H1 (cell line): ENCODE measurements around the gene CAP2. TPM values are rescaled to one million over a fixed set of nuclear protein-coding genes. Genes with fewer than 3 reads are reported as not detected.

ENCODE experiments used
- CTCF ChIA-PET: fragments of 300-600 bp; sonication (Branson Sonifier 250); formaldehyde crosslinking; loops from one replicate; lab custom pipeline; 2021; ENCODE audit not compliant: partially characterized antibody; lab: Charles Lee
- POLR2A ChIA-PET: fragments of 300-600 bp; sonication (Branson Sonifier 250); formaldehyde crosslinking; loops from one replicate; lab custom pipeline; 2021; ENCODE audit warnings: inconsistent platforms; ENCODE audit not compliant: partially characterized antibody; lab: Charles Lee
- DNase-seq, 2 experiments: peaks; one replicate each; pipeline versions ENCODE4 v3.0.0 to v3.0.0-alpha.2; 2010 to 2022; ENCODE audit warnings: low spot score in 2 of 2, low read depth in 1 of 2, mixed read lengths in 1 of 2
- FAIRE-seq: peaks from 2 replicates; lab custom pipeline; 2011; peaks lifted over from hg19 to GRCh38; lab: Jason Lieb, UNC
- H2AFZ ChIP-seq: 2 replicates; pipeline ENCODE4 v1.8.1; 2012; ENCODE audit warnings: low read length, inconsistent platforms
- H2AK5ac ChIP-seq: 2 replicates; pipeline ENCODE4 v1.6.1; 2013; ENCODE audit warnings: low read depth, low read length
- H2BK120ac ChIP-seq: replicated peaks from 2 replicates; pipeline ENCODE3; 2013; ENCODE audit warnings: low read depth, low read length, inconsistent platforms
- H2BK12ac ChIP-seq: 2 replicates; pipeline ENCODE4 v1.6.1; 2013; ENCODE audit warnings: low read depth, low read length
- H2BK15ac ChIP-seq: 2 replicates; pipeline ENCODE4 v1.6.1; 2013; ENCODE audit warnings: low read length
- H2BK20ac ChIP-seq: 2 replicates; pipeline ENCODE4 v1.6.1; 2013; ENCODE audit warnings: low read length
- H2BK5ac ChIP-seq: 2 replicates; pipeline ENCODE4 v1.6.1; 2013; ENCODE audit warnings: low read depth, low read length
- H3K14ac ChIP-seq: 2 replicates; pipeline ENCODE4 v1.6.1; 2013; ENCODE audit warnings: inconsistent platforms; ENCODE audit not compliant: insufficient read length
- H3K18ac ChIP-seq: 2 replicates; pipeline ENCODE4 v1.6.1; 2013; ENCODE audit warnings: low read length; ENCODE audit errors: extremely low read depth
- H3K23ac ChIP-seq: 2 replicates; pipeline ENCODE4 v1.6.1; 2013; ENCODE audit warnings: inconsistent platforms; ENCODE audit not compliant: insufficient read length
- H3K23me2 ChIP-seq: 2 replicates; pipeline ENCODE4 v1.6.1; 2013; ENCODE audit warnings: low read depth, low read length
- H3K27ac ChIP-seq: 2 replicates; pipeline ENCODE4 v1.6.1; 2011; ENCODE audit warnings: low read depth, low read length, inconsistent platforms
- H3K27me3 ChIP-seq, 4 experiments: replicated peaks in 1 of 4; 1 replicate in 1 of 4; 2 replicates in 3 of 4; pipeline versions ENCODE4 v1.6.1 to v1.8.1; 2011 to 2013; ENCODE audit warnings: low read length in 3 of 4, mild to moderate bottlenecking in 3 of 4, inconsistent platforms in 2 of 4, mixed read lengths in 2 of 4, moderate library complexity in 1 of 4; ENCODE audit not compliant: control insufficient read depth in 3 of 4, insufficient read depth in 3 of 4; ENCODE audit errors: extremely low read depth in 1 of 4
- H3K36me3 ChIP-seq, 4 experiments: 2 replicates each; pipeline versions ENCODE4 v1.6.1 to v1.8.1; 2011 to 2013; ENCODE audit warnings: mild to moderate bottlenecking in 4 of 4, low read length in 3 of 4, moderate library complexity in 2 of 4, control low read depth in 1 of 4, inconsistent platforms in 1 of 4; ENCODE audit not compliant: insufficient read depth in 4 of 4, control insufficient read depth in 2 of 4
- H3K4ac ChIP-seq: replicated peaks from 2 replicates; pipeline ENCODE3; 2013; ENCODE audit warnings: low read length, low read depth, mixed read lengths, inconsistent platforms; ENCODE audit not compliant: insufficient read length
- H3K4me1 ChIP-seq, 4 experiments: replicated peaks in 1 of 4; 1 replicate in 1 of 4; 2 replicates in 3 of 4; pipeline versions ENCODE4 v1.6.1 to v1.8.1; 2011 to 2013; ENCODE audit warnings: low read length in 3 of 4, inconsistent platforms in 2 of 4, mixed read lengths in 1 of 4; ENCODE audit not compliant: insufficient read depth in 4 of 4, control insufficient read depth in 3 of 4
- H3K4me2 ChIP-seq, 2 experiments: 2 replicates each; pipeline versions ENCODE4 v1.6.1 to v1.8.1; 2011 to 2013; ENCODE audit warnings: low read depth in 2 of 2, low read length in 2 of 2, control low read depth in 1 of 2, inconsistent platforms in 1 of 2, mild to moderate bottlenecking in 1 of 2; ENCODE audit not compliant: insufficient read depth in 1 of 2
- H3K4me3 ChIP-seq, 4 experiments: fragments of 200-600, 300-600 bp in 1 of 4; sonication (generic), shearing (Covaris generic), sonication (Bioruptor Twin) in 1 of 4; 2 replicates each; pipeline versions ENCODE4 v1.5.1 to v1.8.1; 2011 to 2016; ENCODE audit warnings: low read length in 4 of 4, low read depth in 3 of 4, control low read depth in 2 of 4, inconsistent platforms in 2 of 4, mild to moderate bottlenecking in 2 of 4, mixed read lengths in 1 of 4, moderate library complexity in 1 of 4; ENCODE audit not compliant: insufficient read depth in 2 of 4; ENCODE audit errors: extremely low read depth in 1 of 4
- H3K56ac ChIP-seq: replicated peaks from 2 replicates; pipeline ENCODE3; 2013; ENCODE audit warnings: low read depth, mild to moderate bottlenecking, mixed read lengths, low read length, inconsistent platforms; ENCODE audit not compliant: insufficient read length
- H3K79me1 ChIP-seq: 2 replicates; pipeline ENCODE4 v1.6.1; 2013; ENCODE audit warnings: low read depth, low read length, control low read depth
- H3K79me2 ChIP-seq, 2 experiments: 2 replicates each; pipeline versions ENCODE4 v1.6.1 to v1.8.1; 2012 to 2013; ENCODE audit warnings: low read length in 2 of 2, mild to moderate bottlenecking in 2 of 2, inconsistent platforms in 1 of 2; ENCODE audit not compliant: insufficient read depth in 2 of 2, control insufficient read depth in 1 of 2
- H3K9ac ChIP-seq, 4 experiments: replicated peaks in 1 of 4; 1 replicate in 1 of 4; 2 replicates in 3 of 4; pipeline versions ENCODE4 v1.6.1 to v1.8.1; 2011 to 2013; ENCODE audit warnings: low read depth in 3 of 4, low read length in 3 of 4, control low read depth in 2 of 4, mild to moderate bottlenecking in 2 of 4, moderate library complexity in 2 of 4, inconsistent platforms in 1 of 4; ENCODE audit errors: extremely low read depth in 1 of 4
- H3K9me3 ChIP-seq, 2 experiments: 2 replicates each; pipeline versions ENCODE4 v1.6.1 to v1.8.1; 2012 to 2013; ENCODE audit warnings: mild to moderate bottlenecking in 2 of 2, moderate library complexity in 2 of 2, control low read depth in 1 of 2, inconsistent platforms in 1 of 2, low read depth in 1 of 2, low read length in 1 of 2, mixed read lengths in 1 of 2; ENCODE audit not compliant: insufficient read depth in 2 of 2
- H4K20me1 ChIP-seq, 2 experiments: replicated peaks in 1 of 2; 2 replicates each; pipeline versions ENCODE3 to v1.8.1; 2011 to 2013; ENCODE audit warnings: inconsistent platforms in 2 of 2, low read length in 2 of 2, mild to moderate bottlenecking in 1 of 2; ENCODE audit not compliant: insufficient read depth in 2 of 2, control insufficient read depth in 1 of 2
- H4K5ac ChIP-seq: 2 replicates; pipeline ENCODE4 v1.6.1; 2013; ENCODE audit warnings: low read length, low read depth, mixed read lengths, inconsistent platforms; ENCODE audit not compliant: insufficient read length
- H4K8ac ChIP-seq: 2 replicates; pipeline ENCODE4 v1.8.0; 2013; ENCODE audit warnings: mild to moderate bottlenecking, moderate library complexity, low read length, inconsistent platforms; ENCODE audit not compliant: insufficient read depth; ENCODE audit errors: extremely low read depth
- H4K91ac ChIP-seq: replicated peaks from 2 replicates; pipeline ENCODE3; 2013; ENCODE audit warnings: low read length, mixed read lengths, inconsistent platforms; ENCODE audit not compliant: insufficient read length
- CEBPB ChIP-seq: IDR thresholded peaks from 2 replicates; pipeline ENCODE4 v1.6.1; 2012; ENCODE audit warnings: low read depth, low read length
- CTBP2 ChIP-seq: IDR thresholded peaks from 2 replicates; pipeline ENCODE4 v1.7.0; 2011; ENCODE audit warnings: borderline replicate concordance, mild to moderate bottlenecking, moderate library complexity, mixed read lengths, low read length; ENCODE audit not compliant: insufficient read depth, insufficient read length
- ZNF274 ChIP-seq: IDR thresholded peaks from 2 replicates; pipeline ENCODE4 v1.7.0; 2012; ENCODE audit warnings: low read length, borderline replicate concordance; ENCODE audit errors: extremely low read depth
- whole genome bisulfite sequencing, 2 experiments: shearing (Covaris generic) in 1 of 2; methylation state at CpG; one replicate each; pipeline versions ENCODE4 v1.1.6 to v1.1.7; 2013 to 2015; ENCODE audit warnings: low lambda C conversion rate in 2 of 2, mixed read lengths in 2 of 2, inconsistent platforms in 1 of 2, low coverage in 1 of 2, missing lambda C conversion rate in 1 of 2; ENCODE audit not compliant: insufficient replicate concordance in 2 of 2, insufficient coverage in 1 of 2, insufficient read length in 1 of 2; ENCODE audit errors: extremely low coverage in 1 of 2, missing lambda C conversion rate in 1 of 2; 5-methylcytosine and 5-hydroxymethylcytosine counted together
- polyA plus RNA-seq, 7 experiments: library from polyadenylated mRNA; depleted of rRNA in 3 of 7; stranded (reverse) in 5 of 7; unstranded in 2 of 7; fragments of >200 nt in 5 of 7; fragments of 200-250 nt in 2 of 7; gene quantifications; 1 replicate in 5 of 7; 2 replicates in 1 of 7; 4 replicates in 1 of 7; pipeline versions ENCODE4 v1.2.1 to v1.2.3, GENCODE V29; 2011 to 2013; ENCODE audit warnings: missing spikeins in 2 of 7, mixed read lengths in 2 of 7
- total RNA-seq: library from RNA; stranded (reverse); fragmentation: NEBNext Ultra II Directional; extraction: Animal tissue kit (Norgen Biotek cat#: 25700); gene quantifications from 2 replicates; pipeline ENCODE4 v1.2.1, GENCODE V29; 2021

The CAP2 gene
- total and polyA plus RNA-seq, 2 of the 8 experiments (the other 6 are each of a cell fraction or from before 2014, with no cell fraction given) = 7.2 to 10.0 TPM

DNA sequence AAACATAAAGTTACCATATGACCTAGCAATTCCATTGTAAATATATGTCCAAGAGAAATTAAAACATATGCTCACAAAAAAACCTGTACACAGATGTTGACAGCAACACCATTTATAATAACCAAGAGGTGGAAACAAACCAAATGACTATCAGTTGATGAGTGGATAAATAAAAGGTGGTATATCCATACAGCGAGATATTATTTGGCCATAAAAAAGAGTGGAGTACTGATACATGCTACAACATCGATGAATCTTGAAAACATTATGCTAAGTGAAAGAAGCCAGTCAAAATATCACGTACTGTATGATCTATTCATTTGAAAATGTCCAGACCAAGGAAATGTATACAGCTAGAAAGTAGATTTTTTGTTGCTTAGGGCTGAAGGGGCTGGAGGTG, 2.9 kb downstream of the CAP2 start:
- H3K9ac ChIP-seq = no peak overlapping the region
- no peak overlapping the region for H2BK120ac ChIP-seq
- H2BK20ac ChIP-seq = no peak overlapping the region
- H3K23me2 ChIP-seq = peaks cover 7% of the 10 kb centered on the region
- no peak for DNase-seq
- H3K9me3 ChIP-seq = 0 out of 4 replicates have a peak, but pooled peaks cover 0 to 5% of the 10 kb centered on the region in 2 experiments
- no peak overlapping the region for H2BK15ac ChIP-seq
- no peak overlapping the region for H3K4ac ChIP-seq
- H3K18ac ChIP-seq = no peak overlapping the region
- no peak overlapping the region for H3K23ac ChIP-seq
- no peak overlapping the region for H3K27ac ChIP-seq
- H3K14ac ChIP-seq = no peak overlapping the region
- FAIRE-seq = no peak
- no peak overlapping the region for H2BK5ac ChIP-seq
- no peak overlapping the region for H3K56ac ChIP-seq
- 92% methylated on average over 3 of the region's 3 CpGs; no CpG with 5 or more reads in 1 of the 2 experiments for WGBS, 2 experiments
- no peaks in the 10 kb centered on the region for H3K79me1 ChIP-seq
- no peak overlapping the region for H4K8ac ChIP-seq
- H2AFZ ChIP-seq = no peak overlapping the region
- no peaks in the 10 kb centered on the region for H4K20me1 ChIP-seq
- H3K4me2 ChIP-seq = no peak overlapping the region
- peaks cover 0 to 3% (median 0%) of the 10 kb centered on the region in 4 experiments; a peak in 2 of 8 replicates for H3K36me3 ChIP-seq
- H3K4me3 ChIP-seq = no peak overlapping the region
- TF ChIP-seq CEBPB = no peak
- TF ChIP-seq CTBP2 = no peak
- no peak for TF ChIP-seq ZNF274
- TF ChIP-seq, all 59 proteins: peak for 0
- Histone ChIP-seq H2AK5ac (no peak overlapping the region), H3K79me2 (peaks cover 0 to 27% of the 10 kb centered on the region in 2 experiments; a peak in 2 of 4 replicates), H3K27me3 (no peaks in the 10 kb centered on the region), H4K5ac (no peak overlapping the region), H2BK12ac (no peak overlapping the region), H4K91ac (no peak overlapping the region), H3K4me1 (peaks cover 0 to 3% (median 0%) of the 10 kb centered on the region in 4 experiments; a peak in 2 of 7 replicates)
- CTCF ChIA-PET = interaction anchor here (1.1 kb wide), 1 partner anchor 13 kb away, joined by 5 read pairs; no protein-coding TSS in a partner anchor
- POLR2A ChIA-PET = interaction anchor here (0.6 kb wide), 1 partner anchor 21 kb away, joined by 3 read pairs; no protein-coding TSS in a partner anchor
